Activated CD4-positive, CD25-positive, alpha-beta regulatory T cell treated with anti-CD3 and anti-CD28 coated beads, Interleukin-2, amount 50 U/mL, for 16 hours (primary cell): Measurements from ENCODE around the gene TCAF2.
A peak's percentile ranks its signal among the peaks of the same experiment; 100 is the strongest.
"Not testable (repeated sequence)": the region's sequence is repeated elsewhere in the genome, so short reads cannot be mapped to it uniquely, and the experiment has no call there.

Source experiments
- DNase-seq: peaks from one replicate; pipeline ENCODE4 v3.0.0-alpha.2; 2020; ENCODE audit warnings: low read depth, low spot score

The TCAF2 gene

GRCh38 chr7:143620646-143621045 is at the start of gene TCAF2:
TSS of gene TCAF2 (plus strand) at chr7:143620974.
- peak; percentile 43 for DNase-seq

- DNase-seq: not testable (repeated sequence)
Measured at GRCh38 chr7:143571501-143571900, 49.3 kb upstream of the TCAF2 start, which contains the start of gene CTAGE15. TSS of gene CTAGE15 (plus strand) at chr7:143571801. CDS start at chr7:143571818, 17 bp downstream.

DNA sequence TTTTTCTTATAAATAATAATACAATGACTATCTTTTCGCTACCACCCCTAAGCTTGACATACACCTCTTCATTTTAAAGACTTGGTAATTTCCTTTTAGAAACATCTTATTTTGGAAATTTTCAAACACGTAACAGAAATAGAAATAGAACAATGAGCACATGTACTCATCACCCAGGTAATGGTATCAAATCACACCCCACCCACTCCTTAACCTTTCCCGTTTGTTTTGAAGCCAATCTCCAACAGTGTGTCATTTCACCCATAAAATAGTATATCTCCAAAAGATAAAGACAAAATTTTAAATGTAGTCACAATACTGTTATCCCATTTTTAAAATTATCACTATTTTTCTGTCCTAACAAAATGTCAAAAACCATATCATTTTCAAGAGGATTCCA is 32.6 kb upstream of the TCAF2 start:
- not testable (repeated sequence) for DNase-seq

- not testable (repeated sequence) for DNase-seq
Measured at GRCh38 chr7:143589897-143590296, 30.9 kb upstream of the TCAF2 start.

DNA sequence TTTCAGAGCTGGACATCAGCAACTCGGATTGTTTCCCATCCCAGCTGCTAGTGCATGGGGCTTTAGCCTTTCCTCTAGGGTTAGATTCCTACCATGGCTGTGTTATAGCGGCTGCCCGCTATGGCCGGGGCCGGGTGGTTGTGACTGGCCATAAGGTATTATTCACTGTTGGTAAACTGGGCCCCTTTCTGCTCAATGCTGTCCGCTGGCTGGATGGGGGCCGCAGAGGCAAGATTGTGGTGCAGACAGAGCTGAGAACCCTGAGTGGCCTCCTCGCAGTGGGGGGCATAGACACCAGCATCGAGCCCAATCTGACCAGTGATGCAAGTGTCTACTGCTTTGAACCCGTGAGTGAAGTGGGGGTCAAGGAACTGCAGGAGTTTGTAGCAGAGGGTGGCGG is 22.7 kb upstream of the TCAF2 start:
- not testable (repeated sequence) for DNase-seq

DNA sequence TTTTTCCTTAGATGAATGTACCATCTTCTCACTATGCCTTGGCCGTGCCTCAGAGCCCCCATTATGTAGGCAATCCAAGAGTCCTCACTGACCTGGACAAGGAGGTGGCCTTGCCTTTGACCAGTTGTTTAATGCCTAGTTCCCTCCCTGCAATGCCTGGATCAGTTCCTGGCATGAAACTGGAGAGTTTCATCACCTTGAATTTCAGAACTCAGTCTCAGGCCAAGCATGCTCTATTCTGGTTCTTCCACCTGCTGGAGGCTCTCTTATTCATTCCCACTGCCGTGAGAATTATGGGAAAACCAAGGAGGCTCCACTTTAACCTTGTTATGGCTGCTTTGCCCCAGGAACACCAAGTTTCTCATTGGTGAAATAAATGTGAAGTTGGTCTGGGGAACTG is 17.2 kb upstream of the TCAF2 start:
- DNase-seq: not testable (repeated sequence)

DNA sequence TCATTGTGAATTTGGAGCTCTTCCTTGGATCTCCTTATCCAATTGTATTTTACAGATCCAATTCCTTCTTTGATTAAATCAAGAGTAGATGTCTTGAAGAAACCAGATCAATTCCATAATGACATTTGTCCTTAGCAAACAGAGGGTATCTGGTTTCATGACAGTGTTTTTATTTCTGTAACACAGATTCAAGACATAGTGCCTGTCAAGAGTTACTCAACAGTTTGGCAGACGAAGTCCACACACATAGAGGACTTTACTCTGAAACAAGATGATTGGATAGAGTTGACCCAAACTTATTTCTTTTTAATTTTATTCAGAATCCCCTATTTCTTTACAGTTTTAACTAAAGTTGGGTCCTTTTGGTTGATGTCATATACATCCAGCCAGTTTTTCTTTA is 14.7 kb upstream of the TCAF2 start:
- DNase-seq: not testable (repeated sequence)

- DNase-seq: not testable (repeated sequence)
Measured at GRCh38 chr7:143615545-143615944, 5.2 kb upstream of the TCAF2 start.

- not testable (repeated sequence) for DNase-seq
Measured at GRCh38 chr7:143617204-143617603, 3.6 kb upstream of the TCAF2 start.

- DNase-seq: not testable (repeated sequence)
Measured at GRCh38 chr7:143620058-143620457, 716 bp upstream of the TCAF2 start.

DNA sequence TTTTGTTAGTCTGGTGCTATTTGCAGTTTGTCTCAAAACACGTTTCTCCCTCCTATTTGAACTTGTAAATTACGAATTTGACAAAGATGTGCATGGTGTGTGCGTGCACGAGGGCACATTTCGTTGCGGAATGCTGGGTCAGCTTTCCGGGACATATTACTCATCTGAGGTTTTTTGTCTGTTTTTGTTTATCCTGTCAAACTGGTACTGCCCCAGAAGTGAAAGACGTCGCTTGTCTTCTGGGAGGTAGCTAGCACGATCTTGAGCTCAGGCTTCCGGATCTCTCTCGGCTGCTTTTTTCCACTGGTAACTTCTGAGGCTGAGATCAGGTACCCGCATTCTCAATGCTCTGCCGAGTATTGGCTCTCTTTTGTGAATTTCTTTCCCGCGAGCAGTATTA is 401 bp downstream of the TCAF2 start:
- DNase-seq: not testable (repeated sequence)

GRCh38 chr7:143622130-143622529 is 1.4 kb downstream of the TCAF2 start:
- not testable (repeated sequence) for DNase-seq

DNA sequence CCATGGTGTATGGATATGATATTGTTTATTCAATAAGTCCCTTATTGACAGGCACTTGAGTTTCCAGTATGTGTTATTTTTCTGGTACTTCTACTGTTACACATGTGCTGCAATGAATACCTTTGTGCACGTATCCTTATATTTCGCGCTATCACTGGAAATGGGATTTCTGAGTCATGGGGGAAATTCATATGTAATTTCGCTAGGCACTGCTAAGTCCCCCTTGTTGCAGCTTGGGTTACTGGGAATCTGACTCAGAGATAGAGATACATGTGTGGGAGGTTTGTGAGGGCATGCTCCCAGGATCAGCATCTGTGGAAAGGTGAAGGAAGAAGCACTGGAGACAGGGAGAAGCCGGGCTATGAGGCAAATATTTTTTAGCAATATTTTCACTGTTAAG is 9.9 kb downstream of the TCAF2 start:
- DNase-seq: not testable (repeated sequence)

- not testable (repeated sequence) for DNase-seq
Measured at GRCh38 chr7:143632506-143632905, 11.7 kb downstream of the TCAF2 start.

DNA sequence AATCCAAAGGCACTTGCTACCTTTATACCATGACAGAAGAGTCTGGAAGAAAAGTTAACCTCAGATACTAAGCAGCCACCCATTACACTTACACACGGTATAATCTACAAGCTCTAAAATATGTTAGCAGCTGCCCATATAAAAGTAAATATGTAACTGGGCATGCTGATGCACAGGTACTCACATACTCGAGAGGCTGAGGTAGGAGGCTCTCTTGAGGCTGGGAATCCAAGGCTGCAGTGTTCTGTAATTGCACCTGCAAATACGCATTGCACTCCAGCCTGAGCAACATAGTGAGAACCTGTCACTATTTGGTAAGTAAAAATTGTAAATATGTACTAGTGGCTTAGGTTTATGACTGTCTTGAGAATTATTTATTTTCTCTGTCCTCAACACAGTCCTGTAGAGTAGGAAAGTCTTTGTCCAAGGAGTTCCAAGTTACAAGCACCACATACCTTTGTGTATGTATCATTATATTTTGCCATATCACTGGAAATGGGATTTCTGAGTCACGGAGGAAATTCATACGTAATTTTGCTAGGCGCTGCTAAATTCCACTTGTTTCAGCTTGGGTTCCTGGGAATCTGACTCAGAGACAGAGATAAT is 12.3 kb downstream of the TCAF2 start:
- DNase-seq: not testable (repeated sequence)

DNA sequence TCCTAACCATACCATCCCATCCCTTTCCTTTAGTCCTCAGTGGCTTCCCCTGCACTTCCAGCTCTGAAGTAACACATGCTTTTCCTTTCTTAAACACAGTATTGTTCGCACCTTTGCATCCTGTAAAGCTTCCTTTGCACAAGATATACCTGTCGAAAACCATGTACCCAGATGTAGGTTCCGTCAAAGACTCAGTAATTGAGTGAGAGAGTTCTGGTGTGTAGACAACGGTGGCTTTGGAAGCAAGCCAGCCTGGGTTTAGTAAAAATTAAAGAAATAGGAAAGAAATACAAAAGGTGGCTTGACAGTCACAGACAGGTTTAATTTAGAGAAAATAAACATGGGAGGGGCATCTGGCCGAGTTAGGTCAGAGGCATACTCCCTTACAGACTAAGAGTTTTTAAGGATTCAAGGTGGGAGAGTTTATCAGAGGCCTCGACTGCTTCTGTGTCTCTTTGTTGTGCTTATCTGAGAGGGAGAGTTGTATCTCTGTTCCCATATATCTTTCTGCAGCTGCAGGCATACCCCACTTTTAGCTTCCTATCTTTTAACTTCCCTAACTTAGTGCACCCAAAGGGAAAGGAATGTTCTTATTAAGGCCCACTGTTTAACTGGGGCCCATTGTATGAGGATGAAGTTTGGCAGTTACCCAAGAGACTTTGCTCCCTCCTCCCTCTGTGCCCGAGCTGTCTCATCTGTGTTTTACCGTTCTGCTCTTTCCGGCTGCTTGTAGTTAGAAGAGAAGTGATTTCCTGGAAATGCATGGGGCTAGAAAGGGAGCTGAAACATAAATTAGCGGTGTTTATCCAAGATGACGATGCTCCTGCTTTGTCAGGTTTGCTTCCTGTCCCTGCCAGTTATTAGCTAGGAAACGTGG is 14.8 kb downstream of the TCAF2 start:
- not testable (repeated sequence) for DNase-seq

DNA sequence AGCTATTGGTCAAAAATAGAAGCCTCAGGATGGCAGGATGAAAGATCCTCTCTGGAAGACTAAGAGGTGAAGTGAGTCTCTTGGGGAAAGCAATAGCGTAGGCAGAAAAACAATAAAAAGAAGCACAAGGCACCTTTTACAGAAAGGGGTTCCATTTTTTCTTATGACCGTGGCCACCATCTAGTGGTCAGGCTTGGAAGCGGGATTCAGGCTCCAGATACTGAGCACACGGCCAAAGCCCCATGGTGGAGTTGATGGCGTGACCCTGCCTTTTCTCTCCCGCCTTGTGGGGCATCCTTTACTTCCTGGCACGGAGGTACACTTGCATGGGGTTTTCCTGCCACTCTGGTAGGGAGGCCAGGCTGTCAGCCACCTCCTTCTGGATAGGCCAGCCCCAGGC is 18.6 kb downstream of the TCAF2 start:
- DNase-seq: not testable (repeated sequence)

DNA sequence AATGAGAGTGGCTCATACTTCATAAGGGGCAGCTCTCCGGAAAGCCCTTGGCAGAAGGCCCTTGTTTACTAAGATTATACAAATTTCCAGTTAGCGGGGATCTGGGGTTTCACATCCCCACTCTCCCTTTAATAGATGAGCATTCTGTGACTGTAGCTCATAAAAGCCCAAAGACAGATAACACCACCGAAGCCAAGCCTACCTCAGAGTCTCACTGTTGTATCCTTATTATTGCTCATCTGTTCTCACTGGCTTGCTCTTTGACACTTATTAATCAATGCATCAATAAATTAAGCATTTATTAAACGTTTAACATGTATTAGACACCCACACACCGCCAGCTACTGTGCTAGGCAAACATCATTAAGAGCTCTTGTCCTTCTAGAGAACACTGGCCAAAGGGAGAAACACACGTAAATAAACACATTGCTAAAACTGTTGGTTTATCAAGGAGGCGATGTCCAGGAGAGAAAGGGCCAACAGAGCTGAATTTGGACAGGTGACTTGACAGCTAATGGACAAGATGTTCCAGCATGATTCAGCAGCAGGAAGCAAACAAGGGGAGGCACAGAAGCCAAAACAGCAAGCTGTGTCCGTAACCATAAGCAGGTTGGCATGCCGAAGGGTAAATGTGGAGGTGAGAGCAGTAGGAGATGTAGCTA is 19.9 kb downstream of the TCAF2 start:
- not testable (repeated sequence) for DNase-seq

DNA sequence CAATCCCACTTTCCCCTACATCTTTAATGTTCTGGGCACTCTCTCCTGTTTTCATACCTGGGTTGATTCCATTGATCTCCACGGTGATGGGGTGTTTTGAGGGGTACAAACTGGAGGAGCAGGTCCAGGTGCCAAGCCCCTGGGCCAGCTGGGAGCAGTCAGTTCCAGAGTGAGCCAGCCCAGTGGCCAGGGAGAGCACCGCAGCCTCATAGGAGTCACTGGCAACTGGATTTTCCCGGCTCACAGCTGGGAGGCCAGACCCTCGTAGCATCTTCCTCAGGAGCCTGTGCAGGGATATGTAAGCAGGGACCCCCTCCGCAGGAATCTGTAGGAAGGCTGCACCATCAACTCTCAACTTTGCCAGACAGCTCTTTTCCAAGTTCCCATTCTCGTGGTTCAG is 25.8 kb downstream of the TCAF2 start:
- DNase-seq: not testable (repeated sequence)

DNA sequence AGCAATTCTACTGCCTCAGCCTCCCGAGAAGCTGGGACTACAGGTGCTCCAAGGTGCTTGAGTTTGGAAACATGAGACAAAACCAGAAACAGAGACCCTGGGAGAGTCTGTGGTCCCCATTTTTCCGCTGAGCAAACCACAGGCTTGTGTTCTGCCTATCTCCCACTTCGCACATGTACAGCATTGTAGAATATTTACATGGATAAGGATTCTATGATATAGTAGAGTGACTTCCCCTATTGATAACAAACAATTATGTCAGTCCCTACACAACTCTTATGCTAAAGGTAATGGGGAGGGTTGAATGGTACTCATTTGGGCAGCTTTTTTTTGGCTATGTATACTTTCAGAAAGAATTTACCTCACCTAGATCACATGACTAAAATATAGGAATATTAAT is 29.1 kb downstream of the TCAF2 start:
- DNase-seq: not testable (repeated sequence)

GRCh38 chr7:143650447-143650846 is 29.7 kb downstream of the TCAF2 start:
- DNase-seq: not testable (repeated sequence)
